Parathyroid adenoma (tissue), 2 donors: ENCODE measurements around the gene CARF.
A peak's percentile ranks its signal among the peaks of the same experiment; 100 is the strongest.

Source experiments
- H2AFZ ChIP-seq: fragments of 300-600 bp; sonication (generic); one replicate; pipeline ENCODE4 v1.7.0; 2017; ENCODE audit warnings: antibody characterized with exemption, mild to moderate bottlenecking
- H3K27ac ChIP-seq: fragments of 300-600 bp; sonication (generic); one replicate; pipeline ENCODE4 v1.7.0; 2017
- H3K27me3 ChIP-seq: fragments of 300-600 bp; sonication (generic); one replicate; pipeline ENCODE4 v1.7.0; 2017; ENCODE audit warnings: low read length; ENCODE audit not compliant: control insufficient read depth, insufficient read depth
- H3K36me3 ChIP-seq: fragments of 300-600 bp; sonication (generic); one replicate; pipeline ENCODE4 v1.7.0; 2017; ENCODE audit warnings: low read length; ENCODE audit not compliant: control insufficient read depth, insufficient read depth
- H3K4me1 ChIP-seq: fragments of 300-600 bp; sonication (generic); one replicate; pipeline ENCODE4 v1.7.0; 2017; ENCODE audit warnings: control low read depth
- H3K4me2 ChIP-seq: fragments of 300-600 bp; sonication (generic); one replicate; pipeline ENCODE4 v1.7.0; 2017; ENCODE audit warnings: low read length
- H3K4me3 ChIP-seq: fragments of 300-600 bp; sonication (generic); one replicate; pipeline ENCODE4 v1.7.0; 2017; ENCODE audit warnings: low read depth, low read length
- H3K79me2 ChIP-seq: fragments of 300-600 bp; sonication (generic); one replicate; pipeline ENCODE4 v1.7.0; 2017; ENCODE audit warnings: control low read depth
- H3K9ac ChIP-seq: fragments of 300-600 bp; sonication (generic); one replicate; pipeline ENCODE4 v1.7.0; 2017; ENCODE audit warnings: mild to moderate bottlenecking
- H3K9me3 ChIP-seq: fragments of 300-600 bp; sonication (generic); one replicate; pipeline ENCODE4 v1.7.0; 2017; ENCODE audit warnings: low read length; ENCODE audit not compliant: control insufficient read depth
- CTCF ChIP-seq: fragments of 300-600 bp; sonication (generic); IDR thresholded peaks from one replicate; pipeline ENCODE4 v1.7.0; 2017; ENCODE audit warnings: antibody characterized with exemption, mild to moderate bottlenecking
- donor health status: primary hyperparathyroidism.

The CARF gene

GRCh38 chr2:203030545-203030944 is 118.5 kb downstream of the CARF start:
- H3K27me3 ChIP-seq: no peaks in the 10 kb centered on the region
- H3K4me3 ChIP-seq: no peak overlapping the region
- H3K9ac ChIP-seq: no peak overlapping the region
- peaks cover 16% of the 10 kb centered on the region for H3K79me2 ChIP-seq
- no peak overlapping the region for H3K4me2 ChIP-seq
- no peaks in the 10 kb centered on the region for H3K36me3 ChIP-seq
- H3K4me1 ChIP-seq: no peaks in the 10 kb centered on the region
- no peak overlapping the region for H3K27ac ChIP-seq
- TF ChIP-seq CTCF: no peak
- no peak overlapping the region for H2AFZ ChIP-seq
- H3K9me3 ChIP-seq: no peaks in the 10 kb centered on the region

- H3K4me1 ChIP-seq: no peaks in the 10 kb centered on the region
Observed at GRCh38 chr2:203030991-203031390, 118.9 kb downstream of the CARF start.

GRCh38 chr2:203033395-203033794 is 121.3 kb downstream of the CARF start:
- Histone ChIP-seq H3K27ac (no peak overlapping the region), H3K79me2 (peaks cover 10% of the 10 kb centered on the region), H3K4me1 (no peaks in the 10 kb centered on the region), H3K9ac (no peak overlapping the region), H3K4me2 (no peak overlapping the region), H2AFZ (no peak overlapping the region), H3K4me3 (no peak overlapping the region), H3K9me3 (no peaks in the 10 kb centered on the region), H3K36me3 (no peaks in the 10 kb centered on the region), H3K27me3 (no peaks in the 10 kb centered on the region)
- TF ChIP-seq CTCF: no peak

More at GRCh38 chr2:203030991-203031390, 118.9 kb downstream of the CARF start:
- Histone ChIP-seq H3K9ac (no peak overlapping the region), H3K36me3 (no peaks in the 10 kb centered on the region), H3K79me2 (peaks cover 16% of the 10 kb centered on the region), H3K4me2 (no peak overlapping the region), H2AFZ (no peak overlapping the region), H3K9me3 (no peaks in the 10 kb centered on the region), H3K4me3 (no peak overlapping the region), H3K27ac (no peak overlapping the region), H3K27me3 (no peaks in the 10 kb centered on the region)
- TF ChIP-seq CTCF: no peak

GRCh38 chr2:203035879-203036470 is 123.9 kb downstream of the CARF start:
- Histone ChIP-seq H3K79me2 (peaks cover 6% of the 10 kb centered on the region), H3K36me3 (no peaks in the 10 kb centered on the region), H3K4me3 (no peak overlapping the region), H3K27ac (peak overlapping the region; percentile 18), H2AFZ (no peak overlapping the region), H3K9ac (no peak overlapping the region), H3K4me1 (no peaks in the 10 kb centered on the region), H3K4me2 (no peak overlapping the region), H3K27me3 (no peaks in the 10 kb centered on the region), H3K9me3 (no peaks in the 10 kb centered on the region)
- no peak for TF ChIP-seq CTCF
